Upper lobe of left lung (tissue), 6 donors: ENCODE results near the gene KLHL30. TPM values are rescaled to one million over a fixed set of nuclear protein-coding genes. Genes with fewer than 3 reads are reported as not detected.

Experiments
- ATAC-seq, 2 donors: fragments of 200-7000 bp; cut with Tn5 transposase; one replicate each; pipeline ENCODE4 v1.9.1; 2022; ENCODE audit warnings: mild to moderate bottlenecking in 2 of 2, moderate library complexity in 2 of 2; ENCODE audit not compliant: low FRiP score in 2 of 2
- DNase-seq, 2 donors: peaks; one replicate each; pipeline ENCODE4 v3.0.0-alpha.2; 2019 to 2020
- H3K27ac ChIP-seq, 4 donors: fragments of 200-600 bp; sonication (generic); one replicate each; pipeline ENCODE4 v1.5.1; 2016 to 2019
- H3K27me3 ChIP-seq, 4 donors: fragments of 200-600 bp; sonication (generic); one replicate each; pipeline ENCODE4 v1.5.1; 2017 to 2019
- H3K36me3 ChIP-seq, 4 donors: fragments of 200-600 bp; sonication (generic); one replicate each; pipeline ENCODE4 v1.5.1; 2016 to 2019
- H3K4me1 ChIP-seq, 4 donors: fragments of 200-600 bp; sonication (generic); one replicate each; pipeline ENCODE4 v1.5.1; 2018 to 2019
- H3K4me3 ChIP-seq, 4 donors: fragments of 200-600 bp; sonication (generic); one replicate each; pipeline ENCODE4 v1.5.1; 2017 to 2019; ENCODE audit warnings: mild to moderate bottlenecking in 2 of 4, moderate library complexity in 1 of 4
- H3K9me3 ChIP-seq, 4 donors: fragments of 200-600 bp; sonication (generic); one replicate each; pipeline ENCODE4 v1.5.1; 2018 to 2019
- CTCF ChIP-seq, 6 experiments: fragments of 450-650 bp in 4 of 6; fragments of 200-600 bp in 2 of 6; sonication (generic) in 2 of 6; IDR thresholded peaks; one replicate each; pipeline ENCODE4 v1.5.1; 2016 to 2019; ENCODE audit warnings: antibody characterized with exemption in 6 of 6
- EP300 ChIP-seq, 4 donors: sonication (generic); formaldehyde crosslinking; IDR thresholded peaks; one replicate each; pipeline ENCODE4 v1.5.1; 2017; ENCODE audit warnings: antibody characterized with exemption in 4 of 4, control low read depth in 2 of 4
- POLR2A ChIP-seq, 4 donors: fragments of 450-650 bp; IDR thresholded peaks; one replicate each; pipeline ENCODE4 v1.5.1; 2016 to 2017; ENCODE audit warnings: antibody characterized with exemption in 4 of 4, mild to moderate bottlenecking in 2 of 4
- POLR2AphosphoS5 ChIP-seq, 2 donors: sonication (generic); formaldehyde crosslinking; IDR thresholded peaks; one replicate each; pipeline ENCODE4 v1.5.1; 2017; ENCODE audit warnings: antibody characterized with exemption in 2 of 2
- WGBS, 2 donors: methylation state at CpG; one replicate each; pipeline ENCODE4 v1.1.5; 2017 to 2018; 5-methylcytosine and 5-hydroxymethylcytosine counted together
- total RNA-seq, 6 donors: library from RNA; depleted of rRNA in 4 of 6; stranded (reverse); fragments of >200 nt in 4 of 6; gene quantifications; one replicate each; pipeline versions ENCODE4 v1.1.0 to v1.2.1, GENCODE V29; 2016 to 2021
- donor health status: DM: no; HTN: no; CAD: no; lungs with moderate emphysema.
- donor health status: DM: no; HTN: yes; CAD: no; lungs with severe emphysema.

The KLHL30 gene
- total RNA-seq, 6 donors from 2014 or later = 0.30 to 1.3 (median 0.97) TPM; not detected in 2

- ATAC-seq (no peak), DNase-seq (no peak)
- 67 to 81% methylated on average over 10 to 26 of the region's 28 CpGs for WGBS, 2 donors
- H3K4me1 ChIP-seq = peaks cover 0 to 9% (median 4%) of the 10 kb centered on the region in 4 donors
- H3K27me3 ChIP-seq = peaks cover 0 to 3% (median 0%) of the 10 kb centered on the region in 4 donors
- no peak overlapping the region for H3K27ac ChIP-seq
- no peak for TF ChIP-seq POLR2AphosphoS5 (IDR thresholded peaks at IDR 0.05)
- TF ChIP-seq POLR2A (IDR thresholded peaks at IDR 0.05) = no peak
- no peak for TF ChIP-seq EP300 (IDR thresholded peaks at IDR 0.05)
- peak in 1 of 6 experiments; percentile 28 for TF ChIP-seq CTCF (IDR thresholded peaks at IDR 0.05)
- H3K9me3 ChIP-seq = no peaks in the 10 kb centered on the region
- no peaks in the 10 kb centered on the region for H3K36me3 ChIP-seq
- H3K4me3 ChIP-seq = peak overlapping the region in 2 of 4 donors; percentile 7 to 25
Observed at GRCh38 chr2:238106698-238107524, 31.6 kb upstream of the KLHL30 start.

- H3K9me3 ChIP-seq = peaks cover 0 to 4% (median 1%) of the 10 kb centered on the region in 4 donors
- peaks cover 0 to 3% (median 0%) of the 10 kb centered on the region in 4 donors for H3K27me3 ChIP-seq
- peak overlapping the region in 2 of 4 donors; percentile 7 to 25 for H3K4me3 ChIP-seq
- 79 to 93% methylated on average over 8 to 26 of the region's 28 CpGs for WGBS, 2 donors
- H3K4me1 ChIP-seq = peaks cover 0 to 9% (median 4%) of the 10 kb centered on the region in 4 donors
- no peak for TF ChIP-seq POLR2AphosphoS5 (IDR thresholded peaks at IDR 0.05)
- no peak for TF ChIP-seq POLR2A (IDR thresholded peaks at IDR 0.05)
- TF ChIP-seq EP300 (IDR thresholded peaks at IDR 0.05) = no peak
- TF ChIP-seq CTCF (IDR thresholded peaks at IDR 0.05) = no peak
- no peak for DNase-seq
- no peak overlapping the region for H3K27ac ChIP-seq
- H3K36me3 ChIP-seq = no peaks in the 10 kb centered on the region
- peak; percentile 27 to 46 for ATAC-seq
Observed at GRCh38 chr2:238107525-238108422, 30.7 kb upstream of the KLHL30 start.

- peak in 1 of 2 donors; percentile 46 for DNase-seq
- H3K4me1 ChIP-seq = peaks cover 0 to 9% (median 4%) of the 10 kb centered on the region in 4 donors
- peaks cover 0 to 3% (median 0%) of the 10 kb centered on the region in 4 donors for H3K27me3 ChIP-seq
- ATAC-seq = no peak
- H3K9me3 ChIP-seq = peaks cover 0 to 5% (median 2%) of the 10 kb centered on the region in 4 donors
- H3K4me3 ChIP-seq = no peak overlapping the region
- TF ChIP-seq CTCF (IDR thresholded peaks at IDR 0.05) = no peak
- no peak for TF ChIP-seq POLR2AphosphoS5 (IDR thresholded peaks at IDR 0.05)
- no peak for TF ChIP-seq EP300 (IDR thresholded peaks at IDR 0.05)
- no peak for TF ChIP-seq POLR2A (IDR thresholded peaks at IDR 0.05)
- no peak overlapping the region for H3K27ac ChIP-seq
- WGBS, 2 donors = 58 to 78% methylated on average over 9 to 18 of the region's 19 CpGs
- H3K36me3 ChIP-seq = no peaks in the 10 kb centered on the region
Observed at GRCh38 chr2:238108423-238109183, 29.9 kb upstream of the KLHL30 start.

GRCh38 chr2:238113611-238114010 is 24.9 kb upstream of the KLHL30 start:
- H3K27ac ChIP-seq = no peak overlapping the region
- ATAC-seq = no peak
- DNase-seq = no peak
- H3K4me1 ChIP-seq = no peaks in the 10 kb centered on the region
- H3K4me3 ChIP-seq = no peak overlapping the region
- no peaks in the 10 kb centered on the region for H3K27me3 ChIP-seq
- 90 to 96% methylated on average over 6 to 13 of the region's 13 CpGs for WGBS, 2 donors
- TF ChIP-seq EP300 (IDR thresholded peaks at IDR 0.05) = no peak
- TF ChIP-seq POLR2A (IDR thresholded peaks at IDR 0.05) = no peak
- no peak for TF ChIP-seq CTCF (IDR thresholded peaks at IDR 0.05)
- no peak for TF ChIP-seq POLR2AphosphoS5 (IDR thresholded peaks at IDR 0.05)
- H3K9me3 ChIP-seq = peaks cover 0 to 7% (median 3%) of the 10 kb centered on the region in 4 donors
- H3K36me3 ChIP-seq = no peaks in the 10 kb centered on the region
